Inferior parietal cortex (tissue), 1 donor: ENCODE measurements around the gene CALHM2.
"Not testable (repeated sequence)": the region's sequence is repeated elsewhere in the genome, so short reads cannot be mapped to it uniquely, and the experiment has no call there.

Source experiments
- DNase-seq: peaks from one replicate; pipeline ENCODE4 v3.0.0-alpha.2; 2016; ENCODE audit errors: extremely low spot score

CALHM2 gene

DNA sequence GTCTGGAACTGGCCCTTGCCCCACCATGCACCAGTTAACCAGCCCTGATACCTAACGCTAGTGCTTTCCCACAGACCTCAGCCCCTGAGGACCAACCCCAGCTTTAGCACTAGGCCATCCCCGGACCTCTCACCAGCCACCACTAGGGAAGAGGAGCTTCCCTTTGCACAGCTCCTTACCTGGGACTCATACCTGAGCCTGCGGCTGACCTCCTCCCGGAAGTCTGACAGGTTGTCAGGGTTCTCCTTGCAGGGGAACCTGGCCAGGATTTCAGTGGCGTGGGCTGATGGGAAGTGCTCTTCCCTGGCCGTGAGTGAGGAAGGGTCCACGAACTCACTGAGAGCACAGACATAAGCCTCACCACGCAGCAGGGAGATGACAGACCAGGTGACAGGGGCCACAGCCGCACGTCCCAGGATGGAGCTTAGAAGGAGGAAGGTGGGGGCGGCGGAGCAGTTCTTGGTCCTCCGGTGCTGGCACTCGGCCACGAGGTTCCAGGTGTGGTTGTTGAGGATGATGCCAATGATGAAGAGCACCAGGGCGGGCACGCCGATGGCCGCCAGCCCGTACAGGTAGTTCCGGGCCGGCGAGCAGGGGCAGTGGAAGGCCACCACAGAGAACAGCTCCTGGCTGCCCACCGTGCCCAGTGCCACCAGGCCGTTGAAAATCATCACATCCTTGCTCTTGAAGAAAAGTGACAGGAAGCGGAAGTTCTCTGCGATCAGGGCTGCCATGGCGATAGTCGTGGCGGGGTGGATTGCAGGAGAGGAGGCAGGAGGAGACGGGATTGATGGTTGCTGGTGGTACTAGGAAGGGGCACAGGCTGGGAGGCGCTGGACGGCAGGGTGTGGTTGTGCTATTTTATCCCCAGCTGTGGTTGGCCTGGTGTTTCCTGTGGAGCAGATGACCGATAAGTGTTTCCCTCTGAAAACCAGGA lies 2.7 kb downstream of the CALHM2 start:
- no peak for DNase-seq

GRCh38 chr10:103448746-103449145 lies 3.4 kb downstream of the CALHM2 start:
- DNase-seq, result no peak

DNA sequence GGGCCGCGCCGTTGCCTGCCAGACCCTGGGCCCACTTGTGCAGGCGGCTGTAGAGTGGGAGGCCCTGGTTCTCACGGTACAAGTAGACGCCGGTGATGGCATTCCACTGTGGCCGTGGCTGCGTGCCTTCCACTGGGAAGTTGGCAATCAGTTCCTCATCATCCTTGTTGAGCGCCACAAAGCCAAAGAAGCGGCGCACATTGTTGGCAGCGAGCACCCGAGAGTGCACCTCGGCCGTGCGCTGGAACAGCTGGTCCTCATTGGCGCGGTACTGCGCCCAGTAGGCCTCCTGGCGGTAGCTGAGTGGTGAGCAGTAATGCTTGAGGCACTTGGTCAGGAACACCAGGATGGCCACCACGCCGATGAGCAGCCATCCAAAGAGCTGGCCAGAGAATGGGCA lies 5.0 kb downstream of the CALHM2 start:
- no peak for DNase-seq

GRCh38 chr10:103445767-103446567 lies 6.2 kb downstream of the CALHM2 start:
- no peak for DNase-seq

DNA sequence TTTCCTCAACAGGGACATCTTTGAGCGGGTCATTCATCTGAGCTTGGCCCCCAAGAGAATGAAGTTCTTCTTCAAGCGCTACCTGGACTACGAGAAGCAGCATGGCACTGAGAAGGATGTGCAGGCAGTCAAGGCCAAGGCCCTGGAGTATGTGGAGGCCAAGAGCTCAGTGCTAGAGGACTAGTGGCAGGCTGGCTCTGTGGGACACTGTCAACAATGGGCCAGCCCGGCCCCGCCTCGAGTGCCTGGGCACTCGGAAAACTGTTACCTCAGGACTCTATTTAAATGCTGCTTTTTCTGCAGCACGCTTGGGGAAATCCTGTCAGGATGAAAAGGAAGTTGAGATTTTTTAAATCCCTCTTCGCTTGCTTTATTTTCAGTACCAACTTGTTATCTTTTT lies 6.8 kb downstream of the CALHM2 start:
- DNase-seq, result no peak

- no peak for DNase-seq
Observed at GRCh38 chr10:103444478-103444877, 7.7 kb downstream of the CALHM2 start.

- DNase-seq, result no peak
Observed at GRCh38 chr10:103443475-103444185, 8.5 kb downstream of the CALHM2 start.

- no peak for DNase-seq
Observed at GRCh38 chr10:103442031-103442461, 10.1 kb downstream of the CALHM2 start.

DNA sequence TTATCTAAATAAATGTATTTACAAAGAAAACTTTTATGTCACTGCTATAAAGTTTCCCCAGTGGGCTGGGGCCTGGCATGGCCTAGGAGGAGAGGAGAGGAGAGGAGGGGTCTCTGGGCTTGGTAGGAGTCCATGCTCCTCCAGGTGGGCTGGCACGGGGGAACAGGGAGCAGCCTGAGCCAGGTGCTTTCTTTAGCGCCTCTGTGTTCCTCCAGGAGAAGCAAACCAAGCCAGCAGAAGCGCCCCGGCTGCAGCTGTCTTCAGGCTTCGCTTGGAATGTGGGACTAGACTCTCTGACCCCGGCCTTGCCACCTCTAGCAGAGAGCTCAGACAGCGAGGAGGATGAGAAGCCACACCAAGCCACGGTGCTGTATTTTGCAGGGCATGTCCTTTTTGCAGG lies 10.6 kb downstream of the CALHM2 start:
- DNase-seq, result no peak

DNA sequence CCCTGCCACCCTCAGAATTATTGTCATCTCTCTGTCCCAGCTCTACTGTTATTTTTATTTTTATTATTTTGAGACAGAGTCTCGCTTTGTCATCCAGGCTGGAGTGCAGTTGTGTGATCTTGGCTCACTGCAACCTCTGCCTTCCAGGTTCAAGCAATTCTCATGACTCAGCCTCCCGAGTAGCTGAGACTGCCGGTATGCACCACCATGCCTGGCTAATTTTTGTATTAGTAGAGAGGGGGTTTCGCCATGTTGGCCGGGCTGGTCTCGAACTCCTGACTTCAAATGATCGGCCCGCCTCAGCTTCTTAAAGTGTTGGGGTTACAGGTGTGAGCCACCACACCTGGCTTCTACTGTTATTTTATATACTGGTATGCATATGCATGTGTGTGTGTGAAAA lies 11.0 kb downstream of the CALHM2 start:
- no peak for DNase-seq

DNA sequence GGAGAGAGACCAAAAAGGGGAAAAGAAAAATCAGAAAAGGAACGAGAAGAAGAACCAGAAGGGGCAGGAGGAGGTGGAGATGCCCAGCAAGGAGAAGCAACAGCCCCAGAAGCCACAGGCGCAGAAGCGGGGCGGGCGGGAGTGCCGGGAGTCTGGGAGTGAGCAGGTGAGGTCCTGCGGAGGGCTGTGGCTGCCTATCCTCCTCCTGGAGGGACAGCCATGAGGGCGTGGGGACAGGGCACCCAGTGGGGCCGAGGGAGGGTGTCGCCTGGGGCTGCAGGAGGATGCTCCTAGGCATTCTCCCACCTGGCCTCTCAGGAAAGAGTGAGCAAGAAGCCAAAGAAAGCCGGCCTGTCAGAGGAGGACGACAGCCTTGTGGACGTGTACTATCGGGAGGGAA lies 11.8 kb downstream of the CALHM2 start:
- DNase-seq, result no peak

DNA sequence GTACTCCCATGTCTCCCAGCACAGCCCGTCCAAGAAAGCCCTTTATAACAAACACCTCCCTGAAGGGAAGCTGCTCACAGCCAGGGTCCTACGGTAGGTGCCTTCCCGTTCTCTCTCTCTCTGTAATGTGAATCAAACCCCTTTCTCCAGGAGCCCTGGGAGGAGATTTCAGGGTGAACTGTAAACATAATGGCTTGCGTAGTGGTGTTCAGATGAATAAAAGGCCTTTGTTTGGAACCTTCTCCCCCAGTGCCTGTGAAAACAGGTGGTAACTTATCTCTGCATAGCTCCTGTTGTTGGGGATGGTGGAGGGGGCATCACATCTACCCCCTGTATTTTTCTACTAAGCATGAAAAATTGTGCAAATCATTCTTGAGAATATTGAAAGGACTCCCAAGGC lies 12.4 kb downstream of the CALHM2 start:
- DNase-seq, result no peak

DNA sequence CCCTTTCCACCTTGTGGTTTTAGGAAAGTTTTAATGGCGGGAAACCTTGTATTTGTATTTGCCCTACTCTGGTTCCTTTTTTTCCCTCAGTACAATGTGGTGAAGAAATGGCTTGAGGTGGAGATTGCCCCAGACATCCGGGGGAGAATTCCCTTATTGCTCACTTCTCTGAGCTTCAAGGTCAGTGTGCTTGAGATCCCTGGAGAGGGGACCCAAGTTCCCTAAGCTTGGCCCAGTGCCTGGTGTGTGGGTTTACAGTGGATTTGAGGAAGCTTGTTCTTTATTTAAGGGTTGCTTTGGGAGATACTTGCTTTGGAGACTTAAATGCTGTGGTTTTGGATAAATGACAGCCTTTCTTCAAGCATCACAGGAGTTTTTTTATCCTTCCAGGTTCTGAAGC lies 18.3 kb downstream of the CALHM2 start:
- no peak for DNase-seq

- DNase-seq, result no peak
Observed at GRCh38 chr10:103431902-103432301, 20.3 kb downstream of the CALHM2 start.

DNA sequence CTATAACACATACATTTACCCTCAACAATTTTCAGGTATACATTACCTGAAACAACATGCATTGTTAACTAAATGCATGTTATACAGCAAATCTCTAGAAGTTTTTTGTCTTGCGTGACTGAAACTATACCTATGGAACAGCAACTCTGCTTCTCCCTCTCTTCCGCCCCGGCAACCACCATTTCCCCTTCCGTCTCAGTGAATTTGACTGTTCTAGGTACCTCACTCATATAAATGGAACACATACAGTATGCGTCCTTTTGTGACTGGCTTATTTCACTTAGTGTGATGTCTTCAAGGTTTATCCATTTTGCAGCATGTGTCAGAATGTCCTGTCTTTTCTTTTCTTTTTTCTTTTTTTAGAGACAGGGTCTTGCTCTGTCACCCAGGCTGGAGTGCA lies 22.5 kb downstream of the CALHM2 start:
- DNase-seq, result no peak

- DNase-seq, result no peak
Observed at GRCh38 chr10:103428989-103429643, 23.1 kb downstream of the CALHM2 start.

GRCh38 chr10:103427866-103428265 lies 24.3 kb downstream of the CALHM2 start:
- DNase-seq, result no peak

DNA sequence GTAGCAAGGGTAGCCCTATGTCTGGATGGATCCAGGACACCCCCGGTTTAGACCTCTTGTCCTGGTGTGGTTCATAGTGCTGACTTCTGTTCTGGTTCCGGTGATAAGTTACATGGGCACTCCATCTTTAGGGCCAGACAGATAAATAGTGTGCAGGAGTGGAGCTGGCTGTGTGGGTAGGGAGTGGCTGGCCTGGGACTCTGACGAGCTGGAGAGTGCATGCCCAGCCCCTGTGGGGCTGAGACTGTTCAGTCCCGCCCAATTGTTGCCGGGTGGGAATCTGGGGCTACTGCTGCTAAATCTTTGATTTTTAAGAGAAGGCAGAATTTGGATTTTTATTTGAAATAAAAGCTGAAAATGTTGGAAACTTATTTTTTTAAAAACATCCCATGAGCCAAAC lies 28.4 kb downstream of the CALHM2 start:
- no peak for DNase-seq

DNA sequence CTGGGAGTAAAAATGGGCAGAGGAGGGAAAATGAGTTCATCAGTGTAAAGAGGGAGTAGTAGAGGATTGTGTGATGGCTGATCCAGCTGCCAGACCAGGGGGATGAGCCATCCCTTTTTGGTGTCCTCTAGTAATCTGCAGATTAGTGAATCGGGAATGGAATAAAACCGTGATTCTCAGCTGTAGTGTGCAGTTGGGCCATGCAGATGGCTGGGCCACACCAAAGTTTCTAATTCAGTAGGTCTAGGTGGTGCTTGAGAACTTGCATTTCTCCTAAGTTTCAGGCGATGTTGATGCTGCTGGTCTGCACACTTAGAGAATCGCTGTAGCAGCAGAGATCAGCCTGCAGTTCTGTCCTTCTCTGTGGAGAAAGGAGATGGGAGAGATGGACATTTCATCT lies 33.1 kb downstream of the CALHM2 start:
- no peak for DNase-seq

DNA sequence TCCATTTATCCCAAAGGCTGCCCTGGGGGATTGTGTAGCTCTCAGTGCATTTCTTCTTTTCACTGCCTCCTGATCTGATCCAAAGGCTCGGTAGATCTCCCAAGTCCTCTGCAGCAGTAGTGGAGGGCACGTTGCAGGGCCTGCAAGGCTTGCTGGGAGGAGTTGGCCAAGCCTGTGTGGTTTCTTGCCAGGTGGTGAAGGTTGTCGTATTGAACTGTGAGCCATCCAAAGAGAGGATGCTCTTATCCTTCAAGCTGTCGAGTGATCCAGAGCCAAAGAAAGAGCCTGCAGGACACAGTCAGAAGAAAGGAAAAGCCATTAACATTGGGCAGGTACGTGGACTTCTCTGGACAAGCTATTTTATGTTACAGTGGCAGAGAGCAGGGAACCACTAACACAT lies 34.6 kb downstream of the CALHM2 start:
- no peak for DNase-seq

DNA sequence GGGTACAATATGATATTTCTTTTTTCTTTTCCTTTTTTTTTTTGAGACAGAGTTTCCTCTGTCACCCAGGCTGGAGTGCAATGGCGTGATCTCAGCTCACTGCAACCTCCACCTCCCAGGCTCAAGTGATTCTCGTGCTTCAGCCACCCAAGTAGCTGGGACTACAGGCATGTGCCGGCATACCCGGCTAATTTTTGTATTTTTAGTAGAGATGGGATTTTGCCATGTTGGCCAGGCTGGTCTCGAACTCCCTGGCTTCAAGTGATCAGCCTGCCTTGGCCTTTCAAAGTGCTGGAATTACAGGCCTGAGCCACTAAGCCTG lies 35.1 kb downstream of the CALHM2 start:
- not testable (repeated sequence) for DNase-seq
